Spinal cord (tissue), 10 donors: Measurements from ENCODE around the gene PFKFB2. TPM values are rescaled to one million over a fixed set of nuclear protein-coding genes. Genes with fewer than 3 reads are reported as not detected.

ENCODE experiments used
- DNase-seq, 6 donors: peaks; one replicate each; pipeline versions ENCODE4 v3.0.0 to v3.0.0-alpha.2; 2013 to 2015; ENCODE audit warnings: low spot score in 6 of 6, low read depth in 4 of 6
- H3K27ac ChIP-seq: one replicate; pipeline ENCODE4 v1.5.1; 2013; ENCODE audit warnings: low read depth, low read length, control low read depth
- H3K27me3 ChIP-seq: one replicate; pipeline ENCODE4 v1.6.1; 2013; ENCODE audit warnings: low read length; ENCODE audit not compliant: control insufficient read depth, insufficient read depth
- H3K36me3 ChIP-seq: one replicate; pipeline ENCODE4 v1.6.1; 2013; ENCODE audit warnings: low read length; ENCODE audit not compliant: control insufficient read depth, insufficient read depth
- H3K4me1 ChIP-seq: one replicate; pipeline ENCODE4 v1.6.1; 2013; ENCODE audit warnings: low read length; ENCODE audit not compliant: control insufficient read depth, insufficient read depth
- H3K4me3 ChIP-seq: one replicate; pipeline ENCODE4 v1.5.1; 2013; ENCODE audit warnings: low read depth, low read length, control low read depth
- H3K9me3 ChIP-seq: one replicate; pipeline ENCODE4 v1.6.1; 2013; ENCODE audit warnings: low read length; ENCODE audit not compliant: control insufficient read depth, insufficient read depth
- WGBS: methylation state at CpG from one replicate; pipeline ENCODE4 v1.1.5; 2013; ENCODE audit warnings: missing lambda C conversion rate; ENCODE audit not compliant: insufficient coverage; 5-methylcytosine and 5-hydroxymethylcytosine counted together
- polyA plus RNA-seq, 2 donors: library from polyadenylated mRNA; unstranded; fragments of 120-200 nt; gene quantifications; one replicate each; pipeline ENCODE4 v1.2.1, GENCODE V29; 2013; ENCODE audit not compliant: insufficient read length in 2 of 2
- total RNA-seq, 2 donors: library from RNA; depleted of rRNA in 1 of 2; stranded (reverse); fragments of 120-200 nt in 1 of 2; fragments of >200 nt in 1 of 2; gene quantifications; one replicate each; pipeline versions ENCODE4 v1.2.3 to v1.2.4, GENCODE V29; 2013 to 2014
- donor health status: healthy.

Gene PFKFB2
- total and polyA plus RNA-seq, 4 donors = 10.7 to 15.7 (median 12.2) TPM

GRCh38 chr1:207049974-207050391 is 3.1 kb upstream of the PFKFB2 start:
- Histone ChIP-seq H3K9me3 (no peaks in the 10 kb centered on the region), H3K27me3 (no peaks in the 10 kb centered on the region), H3K4me1 (peaks cover 18% of the 10 kb centered on the region), H3K27ac (peak overlapping the region; percentile 95), H3K4me3 (peak overlapping the region; percentile 97), H3K36me3 (peaks cover 3% of the 10 kb centered on the region)
- peak in 3 of 6 donors; percentile 33 to 85 (median 76) for DNase-seq
- WGBS = 4% methylated on average over 4 of the region's 6 CpGs

GRCh38 chr1:207050480-207051190 is 2.4 kb upstream of the PFKFB2 start:
- Histone ChIP-seq H3K9me3 (no peaks in the 10 kb centered on the region), H3K36me3 (peaks cover 3% of the 10 kb centered on the region), H3K4me1 (peaks cover 18% of the 10 kb centered on the region), H3K4me3 (peak overlapping the region; percentile 97), H3K27ac (peak overlapping the region; percentile 95), H3K27me3 (no peaks in the 10 kb centered on the region)
- DNase-seq = peak; percentile 88 to 98 (median 92)
- WGBS = under 1% methylated on average over 44 of the region's 47 CpGs

GRCh38 chr1:207051191-207051943 is 1.7 kb upstream of the PFKFB2 start, which contains the start of gene YOD1:
YOD1 (minus strand) TSS chr1:207051208; CDS start chr1:207051030, 178 bp downstream.
- H3K9me3 ChIP-seq = no peaks in the 10 kb centered on the region
- peaks cover 3% of the 10 kb centered on the region for H3K36me3 ChIP-seq
- peak within 1 kb of the TSS; percentile 95 for H3K27ac ChIP-seq
- H3K4me1 ChIP-seq = peaks cover 18% of the 10 kb centered on the region
- H3K27me3 ChIP-seq = no peaks in the 10 kb centered on the region
- no peak for DNase-seq
- 74% methylated on average over 8 of the region's 15 CpGs for WGBS
- H3K4me3 ChIP-seq = peak within 1 kb of the TSS; percentile 97

GRCh38 chr1:207054491-207054890 is 1.4 kb downstream of the PFKFB2 start:
- no peak for DNase-seq
- WGBS = 73% methylated on average over 1 of the region's 2 CpGs
- H3K4me3 ChIP-seq = no peak overlapping the region

GRCh38 chr1:207055386-207056001 is 2.4 kb downstream of the PFKFB2 start:
- no peak for DNase-seq
- H3K4me1 ChIP-seq = peaks cover 18% of the 10 kb centered on the region
- no peaks in the 10 kb centered on the region for H3K27me3 ChIP-seq
- no peaks in the 10 kb centered on the region for H3K9me3 ChIP-seq
- no peaks in the 10 kb centered on the region for H3K36me3 ChIP-seq
- H3K4me3 ChIP-seq = no peak overlapping the region
- H3K27ac ChIP-seq = no peak overlapping the region
- no CpG with 5 or more reads among the region's 3 CpGs for WGBS

More at GRCh38 chr1:207054491-207054890, 1.4 kb downstream of the PFKFB2 start:
- no peak overlapping the region for H3K27ac ChIP-seq
- peaks cover 18% of the 10 kb centered on the region for H3K4me1 ChIP-seq
- no peaks in the 10 kb centered on the region for H3K9me3 ChIP-seq
- H3K27me3 ChIP-seq = no peaks in the 10 kb centered on the region
- no peaks in the 10 kb centered on the region for H3K36me3 ChIP-seq

- H3K9me3 ChIP-seq = no peaks in the 10 kb centered on the region
- WGBS = 91% methylated on average over 4 of the region's 6 CpGs
- H3K27ac ChIP-seq = no peak overlapping the region
- peaks cover 13% of the 10 kb centered on the region for H3K4me1 ChIP-seq
- H3K36me3 ChIP-seq = peaks cover 3% of the 10 kb centered on the region
- no peak overlapping the region for H3K4me3 ChIP-seq
- no peak for DNase-seq
- H3K27me3 ChIP-seq = no peaks in the 10 kb centered on the region
These were observed 3.6 kb downstream of the PFKFB2 start for GRCh38 chr1:207056673-207057072.

- Histone ChIP-seq H3K36me3 (peaks cover 7% of the 10 kb centered on the region), H3K27ac (no peak overlapping the region), H3K4me3 (no peak overlapping the region), H3K4me1 (peaks cover 4% of the 10 kb centered on the region), H3K9me3 (no peaks in the 10 kb centered on the region), H3K27me3 (no peaks in the 10 kb centered on the region)
- no peak for DNase-seq
- 78% methylated on average over 1 of the region's 4 CpGs for WGBS
These were observed 5.2 kb downstream of the PFKFB2 start for GRCh38 chr1:207058252-207058651.

GRCh38 chr1:207058878-207059867 is 6.1 kb downstream of the PFKFB2 start:
- peak in 1 of 6 donors; percentile 37 for DNase-seq
- Histone ChIP-seq H3K27ac (no peak overlapping the region), H3K36me3 (peaks cover 10% of the 10 kb centered on the region), H3K27me3 (no peaks in the 10 kb centered on the region), H3K4me1 (no peaks in the 10 kb centered on the region), H3K9me3 (no peaks in the 10 kb centered on the region), H3K4me3 (no peak overlapping the region)
- WGBS = 53% methylated on average over 6 of the region's 6 CpGs

- no peaks in the 10 kb centered on the region for H3K4me1 ChIP-seq
- 79% methylated on average over 3 of the region's 4 CpGs for WGBS
- H3K36me3 ChIP-seq = peaks cover 10% of the 10 kb centered on the region
- no peaks in the 10 kb centered on the region for H3K27me3 ChIP-seq
- DNase-seq = no peak
- no peak overlapping the region for H3K27ac ChIP-seq
- H3K4me3 ChIP-seq = no peak overlapping the region
- no peaks in the 10 kb centered on the region for H3K9me3 ChIP-seq
These were observed 6.8 kb downstream of the PFKFB2 start for GRCh38 chr1:207059881-207060280.
